T47D (cell line): ENCODE results near the gene MEF2C.

Source experiments
- DNase-seq, 2 experiments: peaks; one replicate each; pipeline versions ENCODE4 v3.0.0 to v3.0.0-alpha.2; 2011 to 2012; ENCODE audit warnings: low read depth in 1 of 2, low spot score in 1 of 2
- JUND ChIP-seq: IDR thresholded peaks from 2 replicates; pipeline ENCODE4 v1.6.1; 2012; ENCODE audit warnings: low read depth
- in situ Hi-C: cut with HindIII; loops from 2 replicates; pipeline ENCODE4 v1.10.0; 2016; ENCODE audit warnings: low sequenced_read_pairs, low pct_unique_long_range_greater_than_20kb

The MEF2C gene

DNA sequence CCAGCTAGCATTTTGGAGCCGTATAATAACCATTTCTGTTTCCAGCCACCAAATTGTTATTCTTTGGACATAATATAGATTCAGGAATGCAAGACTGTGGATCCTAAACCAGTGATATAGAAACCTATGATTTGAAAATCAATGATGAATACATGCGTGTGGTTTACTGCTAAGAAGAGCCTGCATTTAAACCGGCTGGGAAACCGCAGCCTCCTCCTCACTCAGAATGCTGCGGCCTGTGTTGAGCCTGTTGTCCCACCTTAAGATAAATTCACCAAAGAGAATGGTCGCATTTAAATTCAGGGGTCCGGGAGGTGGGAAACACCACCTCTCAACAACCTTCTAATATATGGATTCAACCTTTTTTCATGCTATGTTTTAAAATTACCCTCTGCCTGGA lies 148.0 kb downstream of the MEF2C start:
- no peak for DNase-seq
- no peak for TF ChIP-seq JUND
- in situ Hi-C loops = no loop called here

DNA sequence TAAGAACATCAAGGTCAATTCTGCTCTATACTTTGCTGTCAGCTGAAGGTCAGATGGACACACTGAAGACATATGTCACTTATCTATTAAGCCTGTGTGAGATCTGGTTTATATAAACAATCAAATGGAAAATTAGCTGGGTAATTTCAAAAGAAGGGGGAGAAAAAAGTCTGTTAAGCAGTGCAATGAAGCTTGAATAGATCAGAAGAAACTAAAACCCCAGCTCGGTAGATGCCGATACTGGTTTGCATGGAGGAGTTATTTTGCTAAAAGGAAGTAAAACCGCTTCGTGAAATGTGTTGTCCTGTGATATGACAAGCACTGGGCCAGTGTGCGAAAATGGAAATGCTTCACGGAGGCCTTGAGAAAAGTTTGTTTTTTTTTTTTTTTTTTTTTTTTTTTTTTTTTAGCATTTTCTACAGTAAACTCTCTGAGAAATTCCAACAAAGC lies 148.8 kb downstream of the MEF2C start:
- DNase-seq = no peak
- in situ Hi-C loops = no loop called here
- no peak for TF ChIP-seq JUND

DNA sequence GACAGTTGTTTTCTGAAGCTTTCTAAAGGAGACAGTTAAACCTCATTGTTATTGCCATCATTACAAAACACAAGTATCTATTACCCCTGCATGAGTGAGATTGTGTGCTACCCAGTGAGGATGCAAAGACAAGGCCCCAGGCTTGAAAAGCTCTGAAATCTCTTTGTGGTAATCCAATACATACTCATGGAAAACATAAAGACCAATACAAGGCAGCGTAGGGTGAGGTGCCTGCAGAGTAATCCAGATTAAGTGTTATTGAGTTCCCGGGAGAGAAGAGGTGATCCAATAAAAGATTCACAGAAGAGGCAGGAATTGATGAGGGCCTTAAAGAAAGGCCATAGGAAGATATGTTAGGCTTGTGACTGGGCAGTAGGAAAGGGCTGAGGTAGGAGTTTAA lies 150.1 kb downstream of the MEF2C start:
- no peak for TF ChIP-seq JUND
- in situ Hi-C loops = no loop called here
- DNase-seq = no peak

DNA sequence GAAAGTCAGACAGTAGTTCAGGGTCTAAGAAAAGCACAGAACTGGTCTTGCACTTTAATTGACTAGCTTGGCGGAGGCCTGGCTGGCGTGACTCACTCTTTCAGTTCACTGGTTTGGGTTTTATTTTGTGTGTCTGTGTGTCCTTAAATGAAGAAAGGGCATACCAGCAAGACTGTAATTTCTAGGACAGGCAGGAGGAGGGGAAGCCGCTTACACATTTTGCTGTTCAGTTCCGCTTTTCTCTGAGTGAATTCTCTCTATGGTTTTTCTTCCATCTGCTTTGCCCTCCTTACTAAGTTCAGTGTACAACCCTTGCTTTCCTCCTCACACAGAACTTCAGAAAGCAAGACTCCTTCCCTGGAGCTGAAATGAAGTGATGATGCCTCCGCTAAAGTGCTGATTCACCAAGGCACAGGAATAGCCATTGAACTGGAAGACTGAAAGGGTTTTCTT lies 150.8 kb downstream of the MEF2C start:
- in situ Hi-C loops = no loop called here
- TF ChIP-seq JUND = no peak
- no peak for DNase-seq

DNA sequence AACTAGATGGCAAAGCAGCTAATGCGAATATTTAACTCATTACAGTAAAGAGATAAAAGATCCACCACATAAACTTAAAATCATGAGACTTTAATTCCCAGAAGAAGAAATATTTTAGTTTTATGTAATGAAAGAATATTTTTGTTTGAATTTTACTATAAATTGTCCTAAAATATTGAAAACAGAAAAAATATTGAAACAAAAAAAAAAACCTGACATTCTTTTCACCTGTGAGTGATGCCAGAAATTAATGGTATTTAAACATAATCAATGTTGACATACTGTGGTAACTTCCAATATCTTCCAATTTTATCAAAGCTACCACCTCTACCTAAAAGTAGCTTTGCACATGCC lies 153.2 kb downstream of the MEF2C start:
- DNase-seq = no peak
- TF ChIP-seq JUND = no peak
- in situ Hi-C loops = no loop called here

DNA sequence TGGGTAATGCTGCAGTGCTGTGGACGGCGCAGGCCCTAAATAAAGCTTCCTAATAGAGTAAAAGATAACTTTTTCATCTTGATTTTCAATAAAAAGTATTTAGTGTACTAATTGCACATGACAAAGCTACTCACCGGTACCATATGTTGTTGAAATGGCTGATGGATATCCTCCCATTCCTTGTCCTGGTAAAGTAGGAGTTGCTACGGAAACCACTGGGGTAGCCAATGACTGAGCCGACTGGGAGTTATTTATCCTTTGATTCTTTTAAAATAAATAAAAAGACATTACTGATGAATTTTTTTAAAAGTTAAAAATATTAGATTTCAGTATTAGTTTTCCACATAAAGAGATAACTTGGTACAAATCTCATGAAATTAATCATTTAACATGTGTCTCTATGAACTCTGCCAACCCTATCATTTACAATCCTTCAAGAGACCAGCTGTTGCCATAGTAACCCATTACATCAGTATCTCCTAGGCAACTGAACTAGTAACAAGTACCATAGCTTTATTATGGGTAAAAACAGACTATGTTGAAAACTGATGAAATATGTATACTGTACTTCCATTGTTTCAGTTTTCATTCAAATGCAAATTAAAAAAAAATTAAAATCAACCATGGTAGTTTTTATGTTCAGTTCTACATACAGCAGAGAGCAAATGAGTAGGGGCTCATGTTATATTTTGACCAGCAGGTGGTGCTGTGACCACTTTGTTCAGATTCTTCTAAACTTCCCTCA lies 153.7 kb downstream of the MEF2C start:
- in situ Hi-C loops = no loop called here
- peak; percentile 16 to 84 for DNase-seq
- no peak for TF ChIP-seq JUND

DNA sequence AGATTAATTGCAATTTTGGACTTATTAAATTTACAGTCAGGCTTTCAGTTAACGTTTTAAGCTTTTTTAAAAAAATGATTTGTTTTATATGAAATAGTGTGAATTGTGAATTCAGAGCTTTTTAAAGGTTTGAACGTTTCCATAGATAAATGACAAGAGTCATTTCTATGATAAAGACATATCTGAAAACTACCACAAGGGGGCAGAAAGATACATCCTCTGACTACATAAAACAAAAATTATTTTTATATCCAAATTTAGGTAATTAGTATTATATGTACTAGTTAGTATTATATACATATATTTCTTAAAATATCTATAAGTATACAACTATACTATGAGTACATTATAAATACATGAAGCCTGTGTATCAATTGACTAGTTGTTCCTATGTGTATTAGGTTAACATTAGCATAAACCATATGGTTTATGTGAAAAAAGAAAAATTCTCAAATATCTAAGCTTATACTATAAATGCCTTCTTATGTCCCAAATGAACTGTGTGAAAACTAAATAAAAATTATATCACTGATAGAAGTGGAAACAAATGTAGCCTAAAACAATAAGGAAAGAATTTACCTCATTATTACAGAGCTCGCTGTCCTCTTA lies 155.2 kb downstream of the MEF2C start:
- TF ChIP-seq JUND = no peak
- in situ Hi-C loops = no loop called here
- peak in 1 of 2 experiments; percentile 38 for DNase-seq

DNA sequence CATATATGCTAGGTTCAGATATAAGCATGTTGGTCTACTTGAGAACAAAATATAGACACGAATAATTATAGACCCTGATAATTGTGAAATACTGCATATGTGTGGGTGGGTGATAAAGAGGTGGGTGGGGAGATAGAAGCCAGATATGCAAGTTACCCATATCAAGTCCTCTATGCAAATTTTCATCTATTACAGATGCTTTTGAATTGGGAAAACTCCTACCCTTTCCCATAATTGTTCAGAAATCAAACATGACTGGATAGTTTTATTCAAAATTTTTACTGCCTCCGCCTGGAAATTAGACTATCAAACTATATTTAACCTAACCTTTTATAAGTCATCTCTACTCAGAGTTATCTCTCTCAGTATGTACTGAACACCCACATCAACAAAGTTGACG lies 157.5 kb downstream of the MEF2C start:
- in situ Hi-C loops = no loop called here
- DNase-seq = no peak
- no peak for TF ChIP-seq JUND

DNA sequence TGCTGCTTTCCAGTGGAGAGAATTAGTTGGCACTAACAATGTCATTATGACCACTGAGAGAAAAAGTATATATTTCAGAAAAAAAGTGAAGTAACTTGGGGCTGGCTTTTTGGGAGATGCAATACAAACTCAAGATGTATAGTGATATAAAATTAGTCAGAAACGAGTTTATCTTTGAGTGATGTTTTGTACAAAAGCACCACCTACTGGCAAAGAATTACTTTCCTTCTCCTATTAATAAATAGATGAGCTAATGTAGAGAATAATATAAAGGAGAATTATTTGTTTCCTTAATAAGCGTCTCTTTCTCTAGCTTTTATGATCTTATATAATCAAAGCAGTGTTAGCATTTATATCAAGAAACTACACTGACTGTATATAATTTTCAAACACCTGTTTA lies 158.8 kb downstream of the MEF2C start:
- TF ChIP-seq JUND = no peak
- in situ Hi-C loops = no loop called here
- peak in 1 of 2 experiments; percentile 21 for DNase-seq

DNA sequence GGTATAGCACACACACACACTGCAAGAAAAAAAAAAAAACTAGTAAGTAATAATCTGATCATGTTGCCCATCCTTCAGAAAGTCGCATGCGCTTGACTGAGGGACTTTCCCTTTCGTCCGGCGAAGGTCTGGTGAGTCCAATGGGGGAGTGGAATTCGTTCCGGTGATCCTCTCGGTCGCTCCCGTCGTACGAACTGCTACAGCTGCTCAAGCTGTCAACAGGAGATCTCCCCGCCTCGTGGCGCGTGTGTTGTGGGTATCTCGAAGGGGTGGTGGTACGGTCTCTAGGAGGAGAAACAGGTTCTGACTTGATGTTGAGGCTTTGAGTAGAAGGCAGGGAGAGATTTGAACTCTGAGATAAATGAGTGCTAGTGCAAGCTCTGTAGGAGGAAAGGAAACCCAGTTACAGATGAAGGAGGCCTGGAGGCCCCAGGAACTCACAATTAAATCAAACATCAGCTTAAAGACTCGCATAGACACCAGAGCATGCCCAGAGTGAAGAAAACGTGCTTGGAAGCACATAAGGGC lies 160.4 kb downstream of the MEF2C start:
- no peak for DNase-seq
- in situ Hi-C loops = no loop called here
- TF ChIP-seq JUND = no peak

DNA sequence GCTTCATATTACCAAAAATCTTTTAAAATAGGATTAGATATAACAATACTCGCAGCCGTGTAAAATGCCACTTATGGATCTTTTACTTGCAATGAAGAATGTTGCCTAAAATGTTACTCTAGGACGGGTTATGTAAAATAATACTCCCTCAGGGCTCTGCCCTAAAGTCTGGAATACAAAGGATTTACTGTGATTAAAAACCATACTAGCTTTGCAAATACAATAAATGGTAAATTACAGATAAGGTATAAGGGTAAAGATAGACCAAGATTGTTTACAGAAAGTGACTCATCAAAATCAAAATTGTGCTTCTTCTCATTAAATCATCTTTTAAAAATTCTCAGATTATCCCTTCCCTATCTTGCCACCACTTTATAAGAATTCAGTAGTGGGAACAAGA lies 163.6 kb downstream of the MEF2C start:
- no peak for DNase-seq
- no peak for TF ChIP-seq JUND
- in situ Hi-C loops = no loop called here

DNA sequence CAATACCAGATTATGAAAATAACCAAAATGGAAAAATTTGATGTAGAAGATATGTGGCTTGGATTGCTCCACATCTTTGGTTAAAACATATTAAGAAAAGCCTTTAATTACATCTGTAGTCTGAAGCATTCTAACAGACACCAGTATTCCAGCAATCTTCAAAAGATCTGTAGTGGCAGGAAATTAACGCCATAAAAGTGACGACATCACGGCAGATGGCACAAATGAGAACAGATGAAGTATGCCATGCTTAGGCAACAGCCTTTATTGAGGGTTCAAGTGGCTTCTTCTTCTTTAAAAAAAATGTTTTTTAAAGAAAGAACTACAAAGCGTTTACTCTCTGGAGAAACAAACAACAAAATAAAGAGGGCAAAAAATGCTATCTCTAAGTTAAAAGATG lies 164.2 kb downstream of the MEF2C start:
- in situ Hi-C loops = no loop called here
- TF ChIP-seq JUND = no peak
- DNase-seq = no peak

DNA sequence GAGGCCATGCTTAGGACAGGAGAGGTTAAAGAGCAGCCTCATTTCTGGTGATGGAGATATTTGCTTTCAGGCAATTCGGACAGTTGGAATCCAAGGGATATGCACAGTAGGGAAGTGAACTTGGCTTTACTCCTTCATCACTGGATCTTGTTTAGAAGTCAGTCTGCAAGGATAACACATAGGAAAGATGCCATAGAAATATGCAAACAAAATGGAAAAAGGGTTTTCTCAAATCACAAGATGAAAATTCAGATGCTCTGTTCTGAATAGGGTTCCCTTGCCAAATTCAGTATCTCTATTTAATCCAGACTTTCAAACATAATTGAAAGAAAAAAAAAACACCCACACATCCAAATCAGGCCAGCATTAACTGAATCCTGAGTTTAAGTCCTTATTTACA lies 166.9 kb downstream of the MEF2C start:
- in situ Hi-C loops = no loop called here
- no peak for TF ChIP-seq JUND
- no peak for DNase-seq
